ENCODE data around the gene TIMM50. TPM values are rescaled to one million over a fixed set of nuclear protein-coding genes. Genes with fewer than 3 reads are reported as not detected.

TIMM50 gene
- total and polyA plus RNA-seq, 4 donors, result 24.3 to 39.9 (median 30.5) TPM

DNA sequence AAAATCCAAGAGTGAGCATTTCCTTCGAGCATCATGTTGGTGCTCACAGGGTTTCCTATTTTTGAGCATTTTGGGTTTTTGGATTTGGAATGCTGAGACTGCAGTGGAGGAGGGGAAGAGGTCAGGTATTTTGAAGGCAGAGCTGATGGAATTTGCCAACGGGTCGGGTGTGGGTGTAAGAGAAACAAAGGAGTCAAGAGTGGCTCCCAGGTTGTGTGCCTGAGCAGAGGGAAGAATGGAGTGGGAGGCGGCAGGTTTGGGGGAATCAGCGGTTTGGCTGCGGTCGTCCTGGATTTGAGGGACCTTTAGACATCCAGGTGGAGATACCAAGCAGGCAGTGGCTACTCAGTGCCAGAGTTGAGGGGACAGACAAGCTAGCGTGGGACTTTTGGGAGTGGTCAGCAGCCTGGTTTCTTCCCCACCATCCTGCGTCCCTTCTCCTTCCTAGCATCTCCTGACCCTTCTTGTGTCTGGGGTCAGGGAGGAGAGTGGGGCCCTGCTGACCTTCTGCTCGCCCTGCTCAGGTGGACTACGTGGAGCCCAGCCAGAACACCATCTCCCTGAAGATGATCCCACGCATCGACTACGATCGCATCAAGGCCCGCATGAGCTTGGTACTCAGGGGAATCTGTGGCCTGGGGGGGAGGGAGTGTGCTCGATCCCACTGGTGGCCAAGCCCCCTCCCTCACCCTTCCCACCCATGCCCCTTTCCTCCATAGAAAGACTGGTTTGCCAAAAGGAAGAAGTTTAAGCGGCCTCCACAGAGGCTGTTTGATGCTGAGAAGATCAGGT lies 14.5 kb upstream of the TIMM50 start:
- Histone ChIP-seq H3K9ac (ENCODE audit: low read depth in 1 of 2, low read length in 2 of 2) (no peak overlapping the region), H3K36me3 (ENCODE audit: control insufficient read depth in 4 of 4, insufficient read depth in 3 of 4, low read depth in 1 of 4, low read length in 3 of 4) (peaks cover 35 to 83% (median 62%) of the 10 kb centered on the region in 4 donors), H3K4me1 (ENCODE audit: control insufficient read depth in 4 of 4, insufficient read depth in 4 of 4, low read length in 3 of 4) (no peaks in the 10 kb centered on the region), H3K4me3 (ENCODE audit: low read depth in 1 of 3, low read length in 3 of 3) (no peak overlapping the region), H3K9me3 (ENCODE audit: control insufficient read depth in 4 of 4, low read length in 3 of 4) (no peaks in the 10 kb centered on the region), H3K27me3 (ENCODE audit: control insufficient read depth in 4 of 4, insufficient read depth in 4 of 4, low read length in 3 of 4) (no peaks in the 10 kb centered on the region), H3K27ac (ENCODE audit: low read depth in 1 of 2, low read length in 2 of 2) (no peak overlapping the region)
- WGBS, result 98% methylated on average over 18 of the region's 18 CpGs
- no peak for DNase-seq (ENCODE audit: low spot score)
- no peak for TF ChIP-seq EGR1 (IDR thresholded peaks at IDR 0.05; ENCODE audit: low read depth in 2 of 2)
- TF ChIP-seq NR2F2 (IDR thresholded peaks at IDR 0.05), result no peak
- no peak for TF ChIP-seq TAF1 (conservative IDR thresholded peaks at IDR 0.05)
- TF ChIP-seq ATF3 (IDR thresholded peaks at IDR 0.05), result no peak
- TF ChIP-seq RAD21 (IDR thresholded peaks at IDR 0.05), result no peak
- TF ChIP-seq YY1 (IDR thresholded peaks at IDR 0.05), result no peak
- TF ChIP-seq GABPA (IDR thresholded peaks at IDR 0.05 in 1 of 2, conservative IDR thresholded peaks at IDR 0.05 in 1 of 2), result no peak
- TF ChIP-seq, protein P1, sequence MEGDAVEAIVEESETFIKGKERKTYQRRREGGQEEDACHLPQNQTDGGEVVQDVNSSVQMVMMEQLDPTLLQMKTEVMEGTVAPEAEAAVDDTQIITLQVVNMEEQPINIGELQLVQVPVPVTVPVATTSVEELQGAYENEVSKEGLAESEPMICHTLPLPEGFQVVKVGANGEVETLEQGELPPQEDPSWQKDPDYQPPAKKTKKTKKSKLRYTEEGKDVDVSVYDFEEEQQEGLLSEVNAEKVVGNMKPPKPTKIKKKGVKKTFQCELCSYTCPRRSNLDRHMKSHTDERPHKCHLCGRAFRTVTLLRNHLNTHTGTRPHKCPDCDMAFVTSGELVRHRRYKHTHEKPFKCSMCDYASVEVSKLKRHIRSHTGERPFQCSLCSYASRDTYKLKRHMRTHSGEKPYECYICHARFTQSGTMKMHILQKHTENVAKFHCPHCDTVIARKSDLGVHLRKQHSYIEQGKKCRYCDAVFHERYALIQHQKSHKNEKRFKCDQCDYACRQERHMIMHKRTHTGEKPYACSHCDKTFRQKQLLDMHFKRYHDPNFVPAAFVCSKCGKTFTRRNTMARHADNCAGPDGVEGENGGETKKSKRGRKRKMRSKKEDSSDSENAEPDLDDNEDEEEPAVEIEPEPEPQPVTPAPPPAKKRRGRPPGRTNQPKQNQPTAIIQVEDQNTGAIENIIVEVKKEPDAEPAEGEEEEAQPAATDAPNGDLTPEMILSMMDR (IDR thresholded peaks at IDR 0.05; ENCODE audit: low read depth, low read length, missing input control), result no peak
- no peak for TF ChIP-seq FOXA2 (IDR thresholded peaks at IDR 0.05)
- no peak for TF ChIP-seq JUND (IDR thresholded peaks at IDR 0.05)
- no peak for TF ChIP-seq SP1 (IDR thresholded peaks at IDR 0.05)
- TF ChIP-seq, protein P2, sequence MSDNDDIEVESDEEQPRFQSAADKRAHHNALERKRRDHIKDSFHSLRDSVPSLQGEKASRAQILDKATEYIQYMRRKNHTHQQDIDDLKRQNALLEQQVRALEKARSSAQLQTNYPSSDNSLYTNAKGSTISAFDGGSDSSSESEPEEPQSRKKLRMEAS (IDR thresholded peaks at IDR 0.05), result no peak
- no peak for TF ChIP-seq REST (IDR thresholded peaks at IDR 0.05)
- no peak for TF ChIP-seq FOXA1 (IDR thresholded peaks at IDR 0.05)
- TF ChIP-seq RXRA (IDR thresholded peaks at IDR 0.05), result no peak
- no peak for TF ChIP-seq ZBTB33 (IDR thresholded peaks at IDR 0.05)

All from liver (tissue), 9 donors.